GM12892 (cell line): Measurements from ENCODE around the gene PRR35.

ENCODE experiments used
- DNase-seq: peaks from one replicate; pipeline ENCODE4 v3.0.0; 2011; ENCODE audit not compliant: insufficient read length
- FAIRE-seq: peaks from 2 replicates; lab custom pipeline; 2011; peaks lifted over from hg19 to GRCh38; lab: Jason Lieb, UNC
- POLR2A ChIP-seq: IDR thresholded peaks from 2 replicates; pipeline ENCODE4 v1.6.1; 2011; ENCODE audit warnings: low read depth, low read length, control low read depth
- POLR2AphosphoS5 ChIP-seq: IDR thresholded peaks from 2 replicates; pipeline ENCODE4 v1.6.1; 2011; ENCODE audit warnings: low read depth, low read length, control low read depth
- TAF1 ChIP-seq: IDR thresholded peaks from 2 replicates; pipeline ENCODE4 v1.6.1; 2011; ENCODE audit warnings: low read depth, mild to moderate bottlenecking, control low read depth, low read length, borderline replicate concordance

Gene PRR35

DNA sequence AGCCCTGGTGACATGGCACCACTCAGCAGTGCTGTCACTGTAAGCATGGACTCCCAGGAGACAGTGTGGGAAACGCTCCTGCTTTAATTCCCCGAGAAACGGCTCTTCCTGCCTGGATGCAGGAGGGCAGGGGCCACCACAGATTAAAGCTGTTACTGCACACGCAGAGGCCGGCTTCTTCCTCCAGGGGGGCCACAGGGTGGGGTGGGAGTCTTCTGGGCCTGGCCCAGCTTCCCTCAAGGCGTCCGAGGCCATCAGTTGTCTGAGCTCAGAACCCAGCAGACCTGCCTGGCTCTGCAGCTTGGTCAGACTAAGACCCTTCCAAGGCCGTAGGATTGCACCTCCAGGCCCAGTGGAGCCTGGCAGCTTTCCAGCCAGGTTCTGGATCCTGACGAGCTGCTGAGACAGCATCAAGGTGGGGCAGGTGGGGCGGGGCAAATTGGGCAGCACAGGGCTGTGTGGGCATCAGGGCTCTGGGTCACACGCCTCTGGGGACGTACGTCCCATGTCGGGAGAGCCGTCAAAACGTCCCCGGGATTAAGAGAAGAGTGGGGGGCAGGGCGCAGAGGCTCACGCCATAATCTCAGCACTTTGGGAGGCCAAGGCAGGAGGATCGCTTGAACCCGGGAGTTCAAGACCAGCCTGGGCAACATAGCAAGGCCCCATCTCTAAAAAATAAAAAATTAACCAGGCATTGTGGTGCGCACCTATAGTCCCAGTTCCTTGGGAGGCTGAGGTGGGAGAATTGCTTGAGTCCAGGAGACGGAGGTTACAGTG, 37.7 kb upstream of the PRR35 start:
- no peak for DNase-seq
- TF ChIP-seq POLR2A (no peak), POLR2AphosphoS5 (no peak), TAF1 (no peak)
- FAIRE-seq: no peak

DNA sequence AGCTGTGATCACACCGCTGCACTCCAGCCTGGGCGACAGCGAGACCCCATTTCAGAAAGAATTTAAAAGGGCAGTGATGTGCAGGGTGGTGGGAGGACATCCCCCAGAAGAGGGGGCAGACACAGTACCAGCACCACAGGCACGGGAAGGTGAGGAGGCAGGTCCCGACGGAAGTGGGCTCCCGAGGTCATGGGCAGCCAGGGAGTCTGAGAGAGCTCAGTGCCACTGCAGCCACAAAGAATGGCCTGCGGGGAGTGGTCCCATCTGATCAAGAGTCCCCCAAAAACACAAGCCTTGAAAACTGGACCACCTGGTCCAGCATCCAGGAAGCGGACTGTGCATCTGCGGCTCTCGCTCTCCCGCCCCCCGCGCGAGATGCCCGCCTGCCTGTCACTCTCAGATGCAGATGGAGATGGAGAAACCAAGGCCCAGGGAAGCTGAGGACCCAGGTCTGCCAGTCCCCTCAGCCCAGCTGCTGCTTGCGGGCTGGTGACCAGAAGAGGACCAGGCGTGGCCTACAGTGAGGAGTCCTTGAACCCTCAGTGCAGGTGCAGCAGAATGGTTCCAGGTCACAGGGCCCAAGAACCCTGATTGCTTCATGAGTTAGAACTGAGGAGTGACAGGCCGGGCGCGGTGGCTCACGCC, 37.0 kb upstream of the PRR35 start:
- TF ChIP-seq POLR2AphosphoS5 (no peak), TAF1 (no peak), POLR2A (no peak)
- FAIRE-seq (no peak), DNase-seq (no peak)

DNA sequence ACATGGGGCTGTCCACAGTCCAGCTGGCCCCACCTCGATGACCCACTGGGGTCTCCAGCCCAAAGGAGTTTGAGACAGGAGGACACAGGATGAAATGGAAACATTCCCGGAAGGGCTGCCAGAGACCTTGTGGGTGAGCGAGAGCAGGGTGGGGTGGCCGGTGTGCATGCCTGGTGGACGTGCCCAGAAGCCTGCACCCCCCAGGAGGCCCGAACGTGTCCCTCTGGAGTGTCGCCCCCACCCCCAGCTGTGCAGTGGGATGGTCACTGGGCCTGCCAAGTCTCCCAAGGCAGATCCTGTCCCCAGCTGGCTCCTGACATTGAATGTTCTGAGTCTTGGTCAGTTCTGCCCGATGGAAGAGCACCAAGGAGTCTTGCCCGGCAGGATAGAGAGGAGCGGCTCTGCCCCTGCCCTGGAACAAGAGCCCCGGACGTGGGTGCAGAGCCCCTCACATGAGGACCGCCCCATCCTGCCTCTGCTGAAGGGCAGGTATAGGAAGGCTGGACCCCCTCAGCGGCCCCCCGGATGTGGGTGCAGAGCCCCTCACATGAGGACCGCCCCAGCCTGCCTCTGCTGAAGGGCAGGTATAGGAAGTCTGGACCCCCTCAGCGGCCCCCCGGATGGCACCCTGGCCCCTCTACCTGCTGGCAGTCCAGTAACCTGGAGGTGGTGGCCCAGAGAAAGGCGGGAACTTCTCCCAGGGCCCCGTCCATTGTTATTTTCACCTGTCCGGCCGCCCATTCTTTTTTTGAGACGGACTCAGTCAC, 35.7 kb upstream of the PRR35 start:
- TF ChIP-seq TAF1 (no peak), POLR2A (no peak), POLR2AphosphoS5 (no peak)
- FAIRE-seq (no peak), DNase-seq (no peak)

DNA sequence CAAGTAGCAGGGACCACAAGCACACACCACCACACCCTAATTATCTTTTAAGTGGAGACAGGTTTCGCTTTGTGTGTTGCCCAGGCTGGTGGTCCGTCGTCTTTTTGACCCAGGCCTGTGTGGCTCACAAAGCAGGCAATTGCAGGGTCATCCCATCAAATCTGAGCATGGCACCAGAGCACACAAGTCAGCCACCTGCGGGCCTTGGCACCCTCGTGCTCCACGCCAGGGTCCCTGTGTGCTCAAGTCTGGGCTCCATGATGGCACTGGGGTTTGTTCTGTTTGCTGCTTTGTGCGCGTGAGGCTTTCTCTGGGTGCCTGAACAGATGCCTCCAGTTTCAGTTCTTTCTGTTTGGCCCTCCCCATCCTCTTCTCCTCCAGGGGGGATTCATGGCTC, 35.1 kb upstream of the PRR35 start:
- no peak for FAIRE-seq
- DNase-seq: no peak
- TF ChIP-seq POLR2AphosphoS5: peak; percentile 19; the same call in 1 of the 2 replicates
- no peak for TF ChIP-seq TAF1

DNA sequence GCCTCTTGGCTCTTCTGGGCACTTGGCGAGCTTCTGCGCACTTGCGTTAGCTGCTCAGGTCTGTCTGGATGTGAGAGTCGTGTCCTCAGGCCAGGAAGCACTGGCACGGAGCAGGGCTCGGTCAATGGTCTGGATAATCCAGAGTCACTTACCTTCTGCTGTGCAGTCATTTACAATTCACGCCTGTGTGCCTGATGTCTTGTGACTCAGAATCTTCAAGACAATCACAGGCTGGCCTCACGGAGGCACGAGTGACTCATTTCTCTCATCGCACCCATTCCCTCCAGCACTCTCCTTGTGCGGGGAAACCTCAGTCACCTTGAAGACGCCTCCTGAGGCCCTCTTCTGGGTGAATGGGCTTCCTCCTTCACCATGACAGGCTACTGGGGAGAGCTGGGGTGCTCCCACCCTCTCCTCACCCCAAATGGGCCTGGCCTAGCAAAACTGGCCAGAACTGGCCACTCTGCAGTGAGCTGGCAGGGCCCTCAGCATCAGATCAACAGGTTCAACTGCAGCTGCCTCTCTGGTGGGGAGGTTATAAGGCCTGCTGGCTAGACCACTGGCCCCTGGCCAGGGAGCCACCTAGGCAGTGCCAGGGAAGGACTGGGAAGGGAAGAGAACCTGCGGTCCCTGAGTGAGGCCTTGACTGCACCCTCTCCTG, 34.5 kb upstream of the PRR35 start:
- FAIRE-seq (peak; percentile 51), DNase-seq (no peak)
- TF ChIP-seq TAF1 (no peak), POLR2AphosphoS5 (peak; percentile 48; the same call in 1 of the 2 replicates), POLR2A (0 out of 2 replicates have a peak, but pooled peaks have one; percentile 30)

DNA sequence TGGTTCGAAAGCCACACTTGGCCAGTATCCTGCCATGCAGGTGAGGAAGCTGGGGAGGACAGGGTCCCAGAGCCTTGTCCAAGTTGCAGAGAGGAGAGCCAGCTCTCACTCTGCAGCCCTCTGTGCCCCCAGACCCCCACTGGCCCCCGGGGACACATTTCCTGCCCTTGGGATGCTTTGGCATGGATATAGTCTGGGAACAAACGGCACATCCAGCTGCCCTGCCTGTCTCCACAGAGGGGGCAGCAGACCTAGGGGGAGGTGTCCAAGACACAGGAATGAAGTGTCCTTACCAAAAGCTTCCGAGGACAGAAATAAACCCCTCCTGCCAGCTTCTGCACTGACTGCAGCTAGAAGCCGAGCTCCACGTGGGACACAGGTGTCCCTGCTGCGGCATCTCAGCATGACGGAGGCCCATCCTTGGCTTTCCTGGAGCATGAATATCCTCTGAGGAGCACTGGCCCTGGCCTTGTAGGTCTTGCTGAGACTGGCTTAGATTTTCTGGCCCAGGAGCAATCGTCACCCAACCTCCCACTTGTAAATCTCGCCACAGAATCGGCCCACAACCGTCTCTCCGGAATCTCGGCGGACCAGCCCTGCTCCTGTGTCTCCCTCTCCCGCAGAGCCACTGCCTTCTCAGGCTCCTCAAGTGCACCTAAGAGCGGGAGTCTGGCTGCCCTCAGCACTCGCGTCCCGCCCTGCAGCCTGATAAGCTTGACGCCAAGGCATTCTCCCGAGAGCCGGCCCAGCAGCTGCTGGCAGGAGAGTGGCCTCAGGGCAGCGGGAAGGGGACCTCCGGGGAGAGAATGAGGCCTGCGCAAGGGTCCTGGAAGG, 33.8 kb upstream of the PRR35 start:
- DNase-seq (no peak), FAIRE-seq (peak; percentile 21)
- TF ChIP-seq POLR2AphosphoS5 (peak; percentile 55; the same call in 1 of the 2 replicates), POLR2A (no peak)

DNA sequence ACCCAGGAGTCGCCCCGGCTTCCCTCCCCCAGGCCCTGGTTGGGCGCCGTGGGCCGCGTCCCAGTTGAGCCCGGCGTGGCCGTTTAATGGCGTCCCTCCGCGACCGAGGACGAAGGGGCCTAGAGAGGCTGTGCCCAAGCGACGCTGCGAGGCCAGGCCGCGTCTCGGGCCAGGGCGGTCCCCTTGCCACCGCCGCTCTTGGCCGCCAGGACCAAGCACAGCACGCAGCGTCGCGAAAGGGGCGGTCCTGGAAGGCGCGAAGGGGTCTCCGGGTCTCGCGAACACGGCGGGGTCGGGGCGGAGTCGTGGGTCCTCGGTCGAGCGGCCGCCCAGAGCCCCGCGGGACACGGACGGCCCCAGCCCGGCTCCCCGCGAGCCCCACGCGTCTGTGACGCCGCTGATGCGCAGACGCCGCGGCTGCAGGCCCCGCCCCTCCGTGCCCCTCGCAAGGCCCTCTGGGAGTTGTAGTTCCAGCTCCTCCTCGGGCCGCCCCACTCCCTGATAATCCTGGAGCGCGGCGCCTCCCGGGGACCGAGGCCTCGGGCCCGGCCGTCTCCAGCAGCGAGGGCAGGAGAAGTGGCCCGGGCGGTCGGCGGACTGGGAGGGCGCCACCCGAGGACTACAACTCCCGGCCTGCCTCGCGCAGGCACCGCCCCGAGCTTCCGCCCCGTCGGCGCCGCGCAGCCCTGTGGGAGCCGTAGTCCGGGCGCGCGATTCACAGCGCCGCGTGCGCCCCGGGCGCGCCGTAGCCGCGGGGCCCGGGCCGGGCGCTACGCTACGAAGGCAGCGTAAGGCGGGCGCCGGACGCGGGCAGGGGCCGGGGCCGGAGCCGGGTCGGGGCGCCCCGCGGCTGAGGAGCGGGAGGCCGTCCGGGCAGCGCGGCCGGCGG, 32.9 kb upstream of the PRR35 start, which contains the start of gene CAPN15:
TSS of gene CAPN15 (plus strand) at position 698 of the 889 bp plus-strand sequence. CDS start 19,127 bp downstream, outside the sequence.
- TF ChIP-seq POLR2AphosphoS5: peak; percentile 59; the same call in 1 of the 2 replicates
- TF ChIP-seq TAF1: peak; percentile 43; the same call in 1 of the 2 replicates
- TF ChIP-seq POLR2A: peak; percentile 75
- DNase-seq (peak; percentile 79), FAIRE-seq (peak; percentile 97)

DNA sequence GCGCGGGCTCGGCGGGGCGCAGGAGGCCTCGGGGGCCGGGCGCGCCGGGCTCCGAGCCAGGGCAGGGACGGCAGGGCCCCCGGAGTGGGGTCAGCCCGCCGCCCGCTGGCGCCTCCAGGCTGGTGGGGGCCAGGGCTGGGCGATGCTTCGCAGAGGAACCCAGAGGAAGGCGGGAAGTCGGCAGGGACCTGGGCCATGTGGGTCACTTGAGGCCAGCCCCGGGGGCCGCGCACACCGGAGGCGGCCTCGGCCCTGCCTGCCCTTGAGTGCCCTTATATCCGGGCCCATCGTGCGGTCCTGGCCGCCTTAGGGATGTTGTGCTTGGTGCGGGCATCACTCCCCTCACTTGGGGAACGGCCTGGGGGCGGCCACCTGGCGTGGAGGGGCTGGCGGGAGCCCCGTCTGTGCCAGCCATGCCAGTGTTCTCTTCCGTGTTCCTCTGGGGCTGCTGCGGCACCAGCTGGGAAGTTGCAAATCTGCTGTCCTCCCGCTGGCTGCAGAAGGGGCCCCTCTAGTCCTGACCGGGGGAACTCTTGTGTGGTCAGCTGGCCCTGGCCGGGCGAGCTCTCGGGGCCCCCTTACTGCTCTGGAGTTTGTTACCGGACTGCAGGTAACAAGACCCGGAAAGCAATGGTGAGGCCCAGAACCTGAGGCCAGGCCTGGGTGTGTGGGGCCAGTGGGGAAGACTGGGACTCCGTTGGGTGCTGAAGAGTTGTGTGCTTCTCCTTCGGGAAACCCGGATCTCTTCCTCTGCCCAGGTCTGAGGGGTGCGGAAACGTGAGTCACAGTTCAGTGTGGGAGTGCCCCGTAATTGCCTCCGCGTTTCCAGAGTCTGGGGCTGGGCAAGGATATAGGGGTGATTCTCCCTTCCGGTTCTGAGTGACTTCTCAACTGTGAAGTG, 31.8 kb upstream of the PRR35 start:
- FAIRE-seq (no peak), DNase-seq (no peak)
- TF ChIP-seq POLR2A: peak; percentile 21; the same call in 1 of the 2 replicates
- TF ChIP-seq POLR2AphosphoS5: no peak
- no peak for TF ChIP-seq TAF1
